Ishikawa (cell line): ENCODE measurements around the gene MAP4K4.

Experiments used
- CEBPB ChIP-seq: IDR thresholded peaks from 2 replicates; pipeline ENCODE4 v1.6.1; 2012
- CREB1 ChIP-seq: IDR thresholded peaks from 2 replicates; pipeline ENCODE4 v1.6.1; 2012; ENCODE audit warnings: low read depth
- EGR1 ChIP-seq: IDR thresholded peaks from 2 replicates; pipeline ENCODE4 v1.6.1; 2012
- EP300 ChIP-seq: IDR thresholded peaks from 2 replicates; pipeline ENCODE4 v1.6.1; 2012; ENCODE audit warnings: borderline replicate concordance
- FOXM1 ChIP-seq: IDR thresholded peaks from 2 replicates; pipeline ENCODE4 v1.6.1; 2012; ENCODE audit warnings: low read depth, borderline replicate concordance
- MAX ChIP-seq: IDR thresholded peaks from 2 replicates; pipeline ENCODE4 v1.6.1; 2012
- NFIC ChIP-seq: IDR thresholded peaks from 2 replicates; pipeline ENCODE4 v1.6.1; 2012
- RAD21 ChIP-seq: IDR thresholded peaks from 2 replicates; pipeline ENCODE4 v1.6.1; 2012; ENCODE audit warnings: low read depth
- TAF1 ChIP-seq: IDR thresholded peaks from 2 replicates; pipeline ENCODE4 v1.6.1; 2012; ENCODE audit warnings: low read depth, mild to moderate bottlenecking
- TCF12 ChIP-seq: IDR thresholded peaks from 2 replicates; pipeline ENCODE4 v1.6.1; 2012; ENCODE audit warnings: low read depth
- TEAD4 ChIP-seq: IDR thresholded peaks from 2 replicates; pipeline ENCODE4 v1.6.1; 2012
- USF1 ChIP-seq: IDR thresholded peaks from 2 replicates; pipeline ENCODE4 v1.6.1; 2012
- YY1 ChIP-seq: IDR thresholded peaks from 2 replicates; pipeline ENCODE4 v1.6.1; 2012; ENCODE audit warnings: low read depth
- ZBTB7A ChIP-seq: IDR thresholded peaks from 2 replicates; pipeline ENCODE4 v1.6.1; 2012; ENCODE audit warnings: low read depth
- TF ChIP-seq, protein P1 (sequence below): IDR thresholded peaks from 2 replicates; pipeline ENCODE4 v1.6.1; 2012; ENCODE audit warnings: low read depth, mild to moderate bottlenecking

The MAP4K4 gene

GRCh38 chr2:101778102-101778501 lies 80.6 kb downstream of the MAP4K4 start:
- TF ChIP-seq TCF12 (no peak), TEAD4 (no peak), ZBTB7A (no peak), CREB1 (no peak)

- no peak for TF ChIP-seq USF1
- TF ChIP-seq, protein P1, sequence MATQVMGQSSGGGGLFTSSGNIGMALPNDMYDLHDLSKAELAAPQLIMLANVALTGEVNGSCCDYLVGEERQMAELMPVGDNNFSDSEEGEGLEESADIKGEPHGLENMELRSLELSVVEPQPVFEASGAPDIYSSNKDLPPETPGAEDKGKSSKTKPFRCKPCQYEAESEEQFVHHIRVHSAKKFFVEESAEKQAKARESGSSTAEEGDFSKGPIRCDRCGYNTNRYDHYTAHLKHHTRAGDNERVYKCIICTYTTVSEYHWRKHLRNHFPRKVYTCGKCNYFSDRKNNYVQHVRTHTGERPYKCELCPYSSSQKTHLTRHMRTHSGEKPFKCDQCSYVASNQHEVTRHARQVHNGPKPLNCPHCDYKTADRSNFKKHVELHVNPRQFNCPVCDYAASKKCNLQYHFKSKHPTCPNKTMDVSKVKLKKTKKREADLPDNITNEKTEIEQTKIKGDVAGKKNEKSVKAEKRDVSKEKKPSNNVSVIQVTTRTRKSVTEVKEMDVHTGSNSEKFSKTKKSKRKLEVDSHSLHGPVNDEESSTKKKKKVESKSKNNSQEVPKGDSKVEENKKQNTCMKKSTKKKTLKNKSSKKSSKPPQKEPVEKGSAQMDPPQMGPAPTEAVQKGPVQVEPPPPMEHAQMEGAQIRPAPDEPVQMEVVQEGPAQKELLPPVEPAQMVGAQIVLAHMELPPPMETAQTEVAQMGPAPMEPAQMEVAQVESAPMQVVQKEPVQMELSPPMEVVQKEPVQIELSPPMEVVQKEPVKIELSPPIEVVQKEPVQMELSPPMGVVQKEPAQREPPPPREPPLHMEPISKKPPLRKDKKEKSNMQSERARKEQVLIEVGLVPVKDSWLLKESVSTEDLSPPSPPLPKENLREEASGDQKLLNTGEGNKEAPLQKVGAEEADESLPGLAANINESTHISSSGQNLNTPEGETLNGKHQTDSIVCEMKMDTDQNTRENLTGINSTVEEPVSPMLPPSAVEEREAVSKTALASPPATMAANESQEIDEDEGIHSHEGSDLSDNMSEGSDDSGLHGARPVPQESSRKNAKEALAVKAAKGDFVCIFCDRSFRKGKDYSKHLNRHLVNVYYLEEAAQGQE: no peak
- TF ChIP-seq FOXM1: no peak
- no peak for TF ChIP-seq NFIC
- no peak for TF ChIP-seq CEBPB
- TF ChIP-seq EGR1: no peak
- TF ChIP-seq ZBTB7A: no peak
- no peak for TF ChIP-seq TAF1
- no peak for TF ChIP-seq RAD21
- TF ChIP-seq TCF12: no peak
- TF ChIP-seq TEAD4: no peak
- no peak for TF ChIP-seq CREB1
- TF ChIP-seq MAX: no peak
- TF ChIP-seq EP300: no peak
- TF ChIP-seq YY1: no peak
These were observed 81.7 kb downstream of the MAP4K4 start for GRCh38 chr2:101779190-101779589.

DNA sequence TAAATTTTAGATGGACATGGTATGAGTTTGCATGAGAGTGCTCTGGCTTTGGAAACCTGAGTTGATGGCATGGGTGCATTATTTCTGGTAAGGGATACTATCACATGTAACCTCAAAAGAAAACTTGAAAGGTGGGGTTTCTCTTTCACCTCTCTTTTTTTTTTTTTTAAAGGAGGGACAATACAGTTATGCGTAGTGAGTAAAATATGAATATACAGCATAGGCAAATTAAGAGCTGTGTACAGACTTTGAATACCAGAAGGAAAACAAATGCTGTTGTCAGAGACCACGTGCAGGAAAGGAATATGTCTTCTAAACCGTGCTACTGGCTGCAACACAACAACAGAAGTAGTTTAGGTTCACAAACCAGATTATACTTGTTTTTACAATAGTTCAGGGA lies 82.1 kb downstream of the MAP4K4 start:
- TF ChIP-seq RAD21 (no peak), FOXM1 (no peak), ZBTB7A (no peak), TAF1 (no peak), TCF12 (no peak), USF1 (no peak), TEAD4 (no peak), MAX (no peak), NFIC (no peak), CREB1 (no peak)

DNA sequence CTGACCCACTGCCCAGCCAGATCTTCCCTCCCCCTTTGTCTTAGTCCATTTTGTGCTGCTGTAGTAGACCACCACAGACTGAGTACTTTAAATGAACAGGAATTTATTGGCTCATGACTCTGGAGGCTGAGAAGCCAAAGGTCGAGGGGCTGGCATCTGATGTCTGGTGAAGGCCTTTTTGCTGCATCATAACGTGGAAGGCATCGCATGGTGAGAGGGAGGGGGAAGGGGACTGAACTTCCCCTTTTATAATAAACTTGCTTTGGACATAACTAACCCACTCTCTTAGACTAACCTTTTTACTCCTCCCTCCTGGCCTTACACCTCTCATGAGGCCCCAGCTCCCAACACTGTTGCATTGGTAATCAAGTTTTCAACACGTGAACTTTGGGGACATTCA lies 83.8 kb downstream of the MAP4K4 start:
- TF ChIP-seq TCF12 (no peak), NFIC (no peak), TAF1 (no peak), EGR1 (no peak), RAD21 (no peak), CEBPB (no peak), TEAD4 (no peak), FOXM1 (no peak), USF1 (no peak), ZBTB7A (no peak), MAX (no peak), CREB1 (no peak), YY1 (no peak), EP300 (no peak)
- TF ChIP-seq, protein P1: no peak

- TF ChIP-seq CEBPB (no peak), EP300 (no peak), MAX (no peak), USF1 (no peak), TCF12 (no peak), NFIC (no peak), RAD21 (no peak), EGR1 (no peak), ZBTB7A (no peak), CREB1 (no peak), YY1 (no peak), TAF1 (no peak), TEAD4 (no peak), FOXM1 (no peak)
- TF ChIP-seq, protein P1: no peak
These were observed 84.4 kb downstream of the MAP4K4 start for GRCh38 chr2:101781791-101782426.
